HCT116 (cell line): ENCODE results near the gene FGFR3. TPM values are rescaled to one million over a fixed set of nuclear protein-coding genes. Genes with fewer than 3 reads are reported as not detected.

ENCODE experiments used
- ATAC-seq: fragments of 200-7000 bp; cut with Tn5 transposase; 2 replicates; pipeline ENCODE4 v1.9.1; 2020; ENCODE audit warnings: mild to moderate bottlenecking, moderate library complexity
- BruUV-seq: library from RNA; stranded (reverse); fragments of 400-500 nt; replicated peaks from 2 replicates; lab custom pipeline; 2021; lab: Mats Ljungman, UMichigan
- CTCF ChIA-PET: fragments of 300-600 bp; sonication (Branson Sonifier 250); formaldehyde crosslinking; loops from one replicate; lab custom pipeline; 2021; ENCODE audit warnings: antibody characterized with exemption; lab: Charles Lee
- POLR2A ChIA-PET: fragments of 300-600, 350-600 bp; sonication (Branson Sonifier 250); formaldehyde crosslinking; loops from one replicate; lab custom pipeline; 2021; ENCODE audit warnings: antibody characterized with exemption; lab: Charles Lee
- RAD21 ChIA-PET, 2 experiments: fragments of 300-600 bp; sonication (Branson Sonifier 250); formaldehyde crosslinking; loops; one replicate each; lab custom pipeline; 2023; ENCODE audit warnings: low total read pairs in 2 of 2; ENCODE audit not compliant: uncharacterized antibody in 2 of 2, unreplicated experiment in 2 of 2, low non-redundant PET in 1 of 2; lab: Charles Lee
- DNase-seq: peaks from one replicate; pipeline ENCODE4 v3.0.0-alpha.2; 2010; ENCODE audit warnings: low read depth, low spot score
- H2AFZ ChIP-seq: fragments of 200-600 bp; shearing (Covaris generic), sonication (generic); 2 replicates; pipeline ENCODE4 v1.6.1; 2017; ENCODE audit warnings: low read depth, mixed run types, mixed read lengths, antibody characterized with exemption, low read length; ENCODE audit not compliant: poor library complexity, severe bottlenecking
- H3K27ac ChIP-seq: 2 replicates; pipeline ENCODE4 v1.5.1; 2012; ENCODE audit warnings: low read depth, low read length
- H3K27me3 ChIP-seq: fragments of 200-600 bp; sonication (generic); 2 replicates; pipeline ENCODE4 v1.6.1; 2016; ENCODE audit warnings: mixed run types, low read length, mixed read lengths; ENCODE audit not compliant: insufficient read depth
- H3K36me3 ChIP-seq, 2 experiments: fragments of 200-500 bp in 1 of 2; fragments of 200-600 bp in 1 of 2; sonication (Bioruptor generic) in 1 of 2; sonication (generic) in 1 of 2; 2 replicates each; pipeline versions ENCODE4 v1.5.1 to v1.6.1; 2014 to 2016; ENCODE audit warnings: low read length in 2 of 2, inconsistent platforms in 1 of 2, mixed read lengths in 1 of 2, mixed run types in 1 of 2; ENCODE audit not compliant: insufficient read depth in 2 of 2, control insufficient read depth in 1 of 2
- H3K4me1 ChIP-seq, 2 experiments: fragments of 200-600 bp in 1 of 2; sonication (generic) in 1 of 2; 2 replicates each; pipeline versions ENCODE4 v1.5.1 to v1.6.1; 2012 to 2017; ENCODE audit warnings: low read length in 2 of 2, inconsistent platforms in 1 of 2, mild to moderate bottlenecking in 1 of 2, mixed read lengths in 1 of 2, mixed run types in 1 of 2, moderate library complexity in 1 of 2; ENCODE audit not compliant: insufficient read depth in 2 of 2, control insufficient read depth in 1 of 2
- H3K4me2 ChIP-seq: fragments of 200-600 bp; sonication (generic); 2 replicates; pipeline ENCODE4 v1.6.1; 2017; ENCODE audit warnings: mixed run types, low read length, mixed read lengths
- H3K4me3 ChIP-seq, 2 experiments: fragments of 200-600 bp in 1 of 2; sonication (generic) in 1 of 2; replicated peaks in 1 of 2; 2 replicates each; pipeline ENCODE4 v1.5.1; 2011 to 2016; ENCODE audit warnings: low read length in 2 of 2, control low read depth in 1 of 2, low read depth in 1 of 2, mild to moderate bottlenecking in 1 of 2, mixed read lengths in 1 of 2, mixed run types in 1 of 2
- H3K79me2 ChIP-seq: fragments of 200-600 bp; sonication (generic); 2 replicates; pipeline ENCODE4 v1.6.1; 2017; ENCODE audit warnings: mild to moderate bottlenecking, mixed run types, low read length, moderate library complexity, mixed read lengths; ENCODE audit not compliant: insufficient read depth
- H3K9ac ChIP-seq: fragments of 200-600 bp; sonication (generic); 2 replicates; pipeline ENCODE4 v1.6.1; 2016; ENCODE audit warnings: low read length, mixed read lengths
- H3K9me2 ChIP-seq: fragments of 200-600 bp; sonication (generic), shearing (Covaris generic); 2 replicates; pipeline ENCODE4 v1.6.1; 2017; ENCODE audit warnings: mixed run types, mild to moderate bottlenecking, moderate library complexity; ENCODE audit not compliant: insufficient read depth
- H3K9me3 ChIP-seq, 2 experiments: fragments of 200-500 bp in 1 of 2; fragments of 200-600 bp in 1 of 2; sonication (Bioruptor generic) in 1 of 2; sonication (generic) in 1 of 2; 2 replicates each; pipeline ENCODE4 v1.6.1; 2014 to 2017; ENCODE audit warnings: low read length in 2 of 2, mixed read lengths in 2 of 2, inconsistent platforms in 1 of 2, low read depth in 1 of 2, mild to moderate bottlenecking in 1 of 2, mixed run types in 1 of 2, moderate library complexity in 1 of 2; ENCODE audit not compliant: control insufficient read depth in 1 of 2, insufficient read depth in 1 of 2
- H4K20me1 ChIP-seq: fragments of 200-600 bp; sonication (generic), shearing (Covaris generic); 2 replicates; pipeline ENCODE4 v1.6.1; 2017; ENCODE audit warnings: mixed run types, mild to moderate bottlenecking, moderate library complexity; ENCODE audit not compliant: insufficient read depth
- CBX3 ChIP-seq: IDR thresholded peaks from 2 replicates; pipeline ENCODE4 v1.6.1; 2012; ENCODE audit warnings: low read depth
- CEBPB ChIP-seq: IDR thresholded peaks from 2 replicates; pipeline ENCODE4 v1.6.1; 2012; ENCODE audit warnings: low read depth
- ELF1 ChIP-seq: IDR thresholded peaks from 2 replicates; pipeline ENCODE4 v1.6.1; 2012; ENCODE audit warnings: low read depth, borderline replicate concordance
- EZH2phosphoT487 ChIP-seq: fragments of 200-600 bp; IDR thresholded peaks from 2 replicates; pipeline ENCODE4 v1.6.1; 2018; ENCODE audit warnings: antibody characterized with exemption, borderline replicate concordance
- JUND ChIP-seq: IDR thresholded peaks from 2 replicates; pipeline ENCODE4 v1.6.1; 2012
- POLR2A ChIP-seq: IDR thresholded peaks from 2 replicates; pipeline ENCODE4 v1.7.0; 2011; ENCODE audit warnings: borderline replicate concordance; ENCODE audit not compliant: insufficient read depth, insufficient read length; ENCODE audit errors: extremely low read depth
- RAD21 ChIP-seq: IDR thresholded peaks from 2 replicates; pipeline ENCODE4 v1.6.1; 2012; ENCODE audit warnings: low read depth, mild to moderate bottlenecking
- SIN3A ChIP-seq: IDR thresholded peaks from 2 replicates; pipeline ENCODE4 v1.6.1; 2012; ENCODE audit warnings: low read depth
- SP1 ChIP-seq: IDR thresholded peaks from 2 replicates; pipeline ENCODE4 v1.6.1; 2012; ENCODE audit warnings: low read depth
- SRF ChIP-seq: IDR thresholded peaks from 2 replicates; pipeline ENCODE4 v1.6.1; 2012; ENCODE audit warnings: low read depth
- intact Hi-C: fragments of 100-400 bp; cut with micrococcal nuclease; formaldehyde crosslinking; loops from 2 replicates; pipeline ENCODE4 v1.10.0; 2022
- total RNA-seq: library from RNA; stranded (reverse); gene quantifications from one replicate; pipeline ENCODE4 v1.2.1, GENCODE V29; 2021; ENCODE audit not compliant: unreplicated experiment
- TF ChIP-seq, protein P1 (sequence below): IDR thresholded peaks from 2 replicates; pipeline ENCODE4 v1.6.1; 2012; ENCODE audit warnings: low read depth
- TF ChIP-seq, protein P2 (sequence below): IDR thresholded peaks from 2 replicates; pipeline ENCODE4 v1.6.1; 2012

The FGFR3 gene
- total RNA-seq, 1 experiment from 2014 or later, result 31.7 TPM

DNA sequence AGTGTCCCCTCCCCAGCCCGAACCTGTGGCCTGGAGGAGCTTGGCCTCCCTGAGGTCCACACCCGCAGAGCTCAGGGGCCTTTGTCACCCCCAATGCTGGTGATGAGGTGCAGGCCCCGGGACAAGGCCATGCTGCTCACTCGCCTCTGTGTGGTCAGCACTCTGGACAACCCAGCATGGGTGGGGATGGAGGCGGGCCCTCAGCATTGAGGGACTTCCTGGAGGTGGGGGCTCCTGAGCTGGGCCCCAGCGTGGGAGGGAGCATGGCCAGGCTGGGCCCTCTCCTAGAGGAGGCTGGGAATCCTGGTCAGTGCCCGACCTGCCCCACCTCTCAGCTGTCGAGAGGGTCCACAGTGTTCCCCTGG, 41.2 kb upstream of the FGFR3 start (continued):
- TF ChIP-seq, protein P1, sequence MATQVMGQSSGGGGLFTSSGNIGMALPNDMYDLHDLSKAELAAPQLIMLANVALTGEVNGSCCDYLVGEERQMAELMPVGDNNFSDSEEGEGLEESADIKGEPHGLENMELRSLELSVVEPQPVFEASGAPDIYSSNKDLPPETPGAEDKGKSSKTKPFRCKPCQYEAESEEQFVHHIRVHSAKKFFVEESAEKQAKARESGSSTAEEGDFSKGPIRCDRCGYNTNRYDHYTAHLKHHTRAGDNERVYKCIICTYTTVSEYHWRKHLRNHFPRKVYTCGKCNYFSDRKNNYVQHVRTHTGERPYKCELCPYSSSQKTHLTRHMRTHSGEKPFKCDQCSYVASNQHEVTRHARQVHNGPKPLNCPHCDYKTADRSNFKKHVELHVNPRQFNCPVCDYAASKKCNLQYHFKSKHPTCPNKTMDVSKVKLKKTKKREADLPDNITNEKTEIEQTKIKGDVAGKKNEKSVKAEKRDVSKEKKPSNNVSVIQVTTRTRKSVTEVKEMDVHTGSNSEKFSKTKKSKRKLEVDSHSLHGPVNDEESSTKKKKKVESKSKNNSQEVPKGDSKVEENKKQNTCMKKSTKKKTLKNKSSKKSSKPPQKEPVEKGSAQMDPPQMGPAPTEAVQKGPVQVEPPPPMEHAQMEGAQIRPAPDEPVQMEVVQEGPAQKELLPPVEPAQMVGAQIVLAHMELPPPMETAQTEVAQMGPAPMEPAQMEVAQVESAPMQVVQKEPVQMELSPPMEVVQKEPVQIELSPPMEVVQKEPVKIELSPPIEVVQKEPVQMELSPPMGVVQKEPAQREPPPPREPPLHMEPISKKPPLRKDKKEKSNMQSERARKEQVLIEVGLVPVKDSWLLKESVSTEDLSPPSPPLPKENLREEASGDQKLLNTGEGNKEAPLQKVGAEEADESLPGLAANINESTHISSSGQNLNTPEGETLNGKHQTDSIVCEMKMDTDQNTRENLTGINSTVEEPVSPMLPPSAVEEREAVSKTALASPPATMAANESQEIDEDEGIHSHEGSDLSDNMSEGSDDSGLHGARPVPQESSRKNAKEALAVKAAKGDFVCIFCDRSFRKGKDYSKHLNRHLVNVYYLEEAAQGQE, result no peak
- TF ChIP-seq CBX3 (no peak), POLR2A (no peak), CEBPB (no peak)

DNA sequence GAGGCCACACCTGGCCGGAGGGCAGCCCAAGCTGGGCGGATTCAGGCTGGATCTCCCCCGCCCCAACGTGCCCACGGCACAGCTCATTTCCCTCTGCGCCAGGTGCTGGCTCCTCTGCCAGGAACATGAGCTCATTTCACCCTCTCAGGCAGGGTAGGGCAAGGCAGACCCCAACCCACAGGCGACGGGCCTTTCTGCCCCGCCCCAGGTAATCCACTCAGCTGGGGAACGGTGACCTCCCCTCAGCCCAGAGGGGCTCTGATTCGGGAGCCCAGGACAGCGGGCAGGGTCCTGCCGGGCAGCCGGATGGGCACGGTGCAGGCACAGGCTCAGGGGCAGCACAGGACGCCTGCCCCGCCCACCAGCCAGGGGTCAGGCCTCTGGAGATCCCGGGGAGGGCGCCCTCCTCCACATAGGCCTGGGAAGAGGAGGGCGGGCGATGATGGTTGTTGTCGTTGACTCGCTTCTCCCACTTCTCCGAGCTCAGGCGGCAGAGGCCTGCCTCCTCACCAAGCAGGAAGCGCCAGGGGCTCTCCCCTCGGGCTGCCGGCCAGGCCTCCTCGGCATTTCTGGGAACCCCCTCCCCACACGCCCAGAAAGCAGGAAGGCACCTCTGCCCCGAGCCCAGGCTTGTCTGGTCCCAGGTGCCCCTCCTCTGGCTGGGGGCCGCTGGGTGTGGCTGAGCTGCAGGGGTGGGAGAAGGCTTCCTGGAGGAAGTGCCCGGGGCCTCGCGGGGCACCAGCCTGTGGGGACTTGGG, 40.6 kb upstream of the FGFR3 start:
- H3K9me2 ChIP-seq, result no peaks in the 10 kb centered on the region
- H3K4me3 ChIP-seq, result no peak overlapping the region
- no peaks in the 10 kb centered on the region for H3K79me2 ChIP-seq
- ChIA-PET CTCF (interaction anchor here (1.3 kb wide), 1 partner anchor 56 kb away, joined by 3 read pairs; no protein-coding TSS in a partner anchor), RAD21 (no interaction called here), POLR2A (no interaction called here)
- no TSS peak for BruUV-seq
- ATAC-seq (no peak), DNase-seq (no peak)
- H3K9me3 ChIP-seq, result no peaks in the 10 kb centered on the region
- no peak overlapping the region for H3K27ac ChIP-seq
- H3K4me1 ChIP-seq, result peaks cover 0 to 15% of the 10 kb centered on the region in 2 experiments; a peak in 1 of 4 replicates
- no peak overlapping the region for H3K4me2 ChIP-seq
- TF ChIP-seq CBX3 (no peak), RAD21 (no peak), JUND (no peak), ELF1 (no peak), SRF (no peak), EZH2phosphoT487 (no peak), SIN3A (no peak), SP1 (no peak)
- TF ChIP-seq, protein P1, result no peak
- TF ChIP-seq, protein P2, sequence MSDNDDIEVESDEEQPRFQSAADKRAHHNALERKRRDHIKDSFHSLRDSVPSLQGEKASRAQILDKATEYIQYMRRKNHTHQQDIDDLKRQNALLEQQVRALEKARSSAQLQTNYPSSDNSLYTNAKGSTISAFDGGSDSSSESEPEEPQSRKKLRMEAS, result no peak
- no peak overlapping the region for H2AFZ ChIP-seq
- intact Hi-C loops, result no loop called here
- no peaks in the 10 kb centered on the region for H3K36me3 ChIP-seq
- no peaks in the 10 kb centered on the region for H3K27me3 ChIP-seq
- no peak overlapping the region for H3K9ac ChIP-seq
- H4K20me1 ChIP-seq, result no peaks in the 10 kb centered on the region
